CD4-positive, alpha-beta T cell (primary cell): ENCODE results near the gene TATDN2. TPM values are rescaled to one million over a fixed set of nuclear protein-coding genes. Genes with fewer than 3 reads are reported as not detected.

Source experiments
- ATAC-seq: fragments of 200-7000 bp; cut with Tn5 transposase; one replicate; pipeline ENCODE4 v1.10.0; 2022; ENCODE audit warnings: mild to moderate bottlenecking; ENCODE audit not compliant: poor library complexity
- CTCF ChIA-PET: fragments of 350-600 bp; sonication (Branson Sonifier 250); formaldehyde crosslinking; loops from one replicate; lab custom pipeline; 2021; ENCODE audit warnings: antibody characterized with exemption, inconsistent platforms; lab: Charles Lee
- POLR2A ChIA-PET: fragments of 350-600 bp; sonication (Branson Sonifier 250); formaldehyde crosslinking; loops from one replicate; lab custom pipeline; 2021; ENCODE audit warnings: antibody characterized with exemption, inconsistent platforms; lab: Charles Lee
- DNase-seq, 14 experiments: peaks; one replicate each; pipeline ENCODE4 v3.0.0-alpha.2; 2013 to 2020; ENCODE audit warnings: mixed read lengths in 2 of 14
- H3K27ac ChIP-seq, 2 donors: one replicate each; pipeline versions ENCODE4 v1.5.1 to v1.7.0; 2013; ENCODE audit warnings: low read length in 2 of 2, low read depth in 1 of 2, mild to moderate bottlenecking in 1 of 2
- H3K27me3 ChIP-seq, 2 experiments: 1 replicate in 1 of 2; 2 replicates in 1 of 2; pipeline versions ENCODE4 v1.6.1 to v1.7.0; 2013; ENCODE audit warnings: low read length in 2 of 2, control low read depth in 1 of 2, mild to moderate bottlenecking in 1 of 2, moderate library complexity in 1 of 2; ENCODE audit not compliant: insufficient read depth in 2 of 2, control insufficient read depth in 1 of 2
- H3K36me3 ChIP-seq: one replicate; pipeline ENCODE4 v1.6.1; 2013; ENCODE audit warnings: low read length, control low read depth; ENCODE audit not compliant: insufficient read depth
- H3K4me1 ChIP-seq: one replicate; pipeline ENCODE4 v1.6.1; 2013; ENCODE audit warnings: low read length, control low read depth; ENCODE audit not compliant: insufficient read depth
- H3K4me3 ChIP-seq: one replicate; pipeline ENCODE4 v1.5.1; 2013; ENCODE audit warnings: mild to moderate bottlenecking, low read length, moderate library complexity
- H3K9me3 ChIP-seq, 2 experiments: 1 replicate in 1 of 2; 2 replicates in 1 of 2; pipeline versions ENCODE4 v1.6.1 to v1.7.0; 2013; ENCODE audit warnings: low read length in 2 of 2, mild to moderate bottlenecking in 2 of 2, control low read depth in 1 of 2, moderate library complexity in 1 of 2; ENCODE audit not compliant: control insufficient read depth in 1 of 2, insufficient read depth in 1 of 2
- H3K27ac Mint-ChIP-seq: one replicate; pipeline ENCODE4 v1.8.0; 2020; ENCODE audit warnings: mixed read lengths
- H3K27me3 Mint-ChIP-seq: one replicate; pipeline ENCODE4 v1.8.0; 2021; ENCODE audit warnings: mixed read lengths
- H3K36me3 Mint-ChIP-seq: one replicate; pipeline ENCODE4 v1.8.0; 2021; ENCODE audit warnings: low read depth, mixed read lengths
- H3K4me1 Mint-ChIP-seq: one replicate; pipeline ENCODE4 v1.8.0; 2021; ENCODE audit warnings: low read depth, mixed read lengths
- H3K4me3 Mint-ChIP-seq: one replicate; pipeline ENCODE4 v1.8.0; 2020; ENCODE audit warnings: mild to moderate bottlenecking, mixed read lengths
- H3K9me3 Mint-ChIP-seq: one replicate; pipeline ENCODE4 v1.8.0; 2020; ENCODE audit warnings: mixed read lengths
- intact Hi-C, 2 experiments: fragments of 100-400 bp; cut with DNase I in 1 of 2; cut with micrococcal nuclease in 1 of 2; formaldehyde crosslinking; loops; one replicate each; pipeline versions ENCODE4 v1.15.1 to v1.9.0; 2023 to 2025; cut with DNase I, micrococcal nuclease
- total RNA-seq, 174 experiments: library from RNA in 2 of 174; stranded (reverse) in 2 of 174; gene quantifications; one replicate each; pipeline ENCODE4 v1.2.3 and lab custom pipeline; 2021 to 2026
- TF ChIP-seq, protein P1 (sequence below): fragments of 200-600 bp; IDR thresholded peaks from one replicate; pipeline ENCODE4 v1.8.0; 2022; ENCODE audit warnings: antibody characterized with exemption, mild to moderate bottlenecking

The TATDN2 gene
- total RNA-seq, 2 experiments from 2014 or later: 48.7 to 50.2 TPM

DNA sequence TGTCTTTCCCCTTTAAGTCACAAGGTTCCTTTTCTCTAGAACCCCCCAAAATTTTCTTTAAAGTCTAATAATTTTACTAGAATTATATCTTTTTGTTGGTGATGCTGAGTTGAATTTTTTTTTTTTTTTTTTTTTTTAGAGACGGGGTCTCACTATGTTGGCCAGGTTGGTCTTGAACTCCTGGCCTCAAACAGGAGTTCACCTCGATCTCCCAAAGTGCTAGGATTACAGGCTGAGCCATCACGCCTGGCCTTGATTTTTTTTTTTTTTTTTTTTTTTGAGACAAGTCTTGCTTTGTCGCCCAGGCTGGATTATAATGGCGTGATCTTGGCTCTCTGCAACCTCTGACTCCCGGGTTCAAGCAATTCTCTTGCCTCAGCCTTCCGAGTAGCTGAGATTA, 60.4 kb downstream of the TATDN2 start:
- POLR2A ChIA-PET: no interaction called here
- intact Hi-C loops: no loop called here
- ATAC-seq (no peak), DNase-seq (no peak)
- no peak overlapping the region for H3K27ac ChIP-seq
- no peaks in the 10 kb centered on the region for H3K27me3 ChIP-seq
- no peak overlapping the region for H3K27ac Mint-ChIP-seq
- H3K9me3 ChIP-seq: no peaks in the 10 kb centered on the region
- no peaks in the 10 kb centered on the region for H3K9me3 Mint-ChIP-seq
- no peaks in the 10 kb centered on the region for H3K4me1 Mint-ChIP-seq
- no peaks in the 10 kb centered on the region for H3K27me3 Mint-ChIP-seq
- no peaks in the 10 kb centered on the region for H3K4me1 ChIP-seq
- H3K36me3 Mint-ChIP-seq: peaks cover 91% of the 10 kb centered on the region
- no peak overlapping the region for H3K4me3 Mint-ChIP-seq
- H3K4me3 ChIP-seq: no peak overlapping the region
- CTCF ChIA-PET: interaction anchor here (0.7 kb wide), 1 partner anchor 284 kb away, joined by 3 read pairs; no protein-coding TSS in a partner anchor
- peaks cover 90% of the 10 kb centered on the region for H3K36me3 ChIP-seq
- TF ChIP-seq, protein P1, sequence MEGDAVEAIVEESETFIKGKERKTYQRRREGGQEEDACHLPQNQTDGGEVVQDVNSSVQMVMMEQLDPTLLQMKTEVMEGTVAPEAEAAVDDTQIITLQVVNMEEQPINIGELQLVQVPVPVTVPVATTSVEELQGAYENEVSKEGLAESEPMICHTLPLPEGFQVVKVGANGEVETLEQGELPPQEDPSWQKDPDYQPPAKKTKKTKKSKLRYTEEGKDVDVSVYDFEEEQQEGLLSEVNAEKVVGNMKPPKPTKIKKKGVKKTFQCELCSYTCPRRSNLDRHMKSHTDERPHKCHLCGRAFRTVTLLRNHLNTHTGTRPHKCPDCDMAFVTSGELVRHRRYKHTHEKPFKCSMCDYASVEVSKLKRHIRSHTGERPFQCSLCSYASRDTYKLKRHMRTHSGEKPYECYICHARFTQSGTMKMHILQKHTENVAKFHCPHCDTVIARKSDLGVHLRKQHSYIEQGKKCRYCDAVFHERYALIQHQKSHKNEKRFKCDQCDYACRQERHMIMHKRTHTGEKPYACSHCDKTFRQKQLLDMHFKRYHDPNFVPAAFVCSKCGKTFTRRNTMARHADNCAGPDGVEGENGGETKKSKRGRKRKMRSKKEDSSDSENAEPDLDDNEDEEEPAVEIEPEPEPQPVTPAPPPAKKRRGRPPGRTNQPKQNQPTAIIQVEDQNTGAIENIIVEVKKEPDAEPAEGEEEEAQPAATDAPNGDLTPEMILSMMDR: no peak

DNA sequence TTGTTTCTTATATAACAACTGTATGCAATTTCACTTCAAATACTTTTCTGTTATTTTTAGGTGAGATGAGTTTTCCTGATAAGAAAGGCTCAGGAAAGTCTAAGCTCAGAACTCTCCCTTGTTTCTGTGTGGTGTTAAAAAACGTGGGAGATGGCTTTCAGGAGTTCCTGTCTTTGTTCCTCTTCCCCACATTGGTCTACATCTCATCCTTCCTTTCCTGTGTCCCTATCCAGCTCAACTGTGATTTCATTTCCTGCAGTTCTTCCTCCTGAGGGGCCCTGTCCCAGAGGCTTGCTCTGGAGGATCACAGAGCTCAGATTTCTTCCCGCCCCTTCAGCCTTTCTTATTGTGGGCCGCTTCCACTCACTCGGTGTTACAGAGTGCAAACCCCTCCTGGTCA, 61.5 kb downstream of the TATDN2 start:
- TF ChIP-seq, protein P1: no peak
- DNase-seq (no peak), ATAC-seq (no peak)
- Histone ChIP-seq H3K4me1 (no peaks in the 10 kb centered on the region), H3K9me3 (no peaks in the 10 kb centered on the region), H3K4me3 (no peak overlapping the region), H3K36me3 (peaks cover 90% of the 10 kb centered on the region), H3K27me3 (no peaks in the 10 kb centered on the region), H3K27ac (no peak overlapping the region)
- Mint-ChIP-seq H3K36me3 (peaks cover 92% of the 10 kb centered on the region), H3K4me1 (peaks cover 5% of the 10 kb centered on the region), H3K27me3 (no peaks in the 10 kb centered on the region), H3K27ac (no peak overlapping the region), H3K4me3 (no peak overlapping the region), H3K9me3 (no peaks in the 10 kb centered on the region)
- intact Hi-C loops: no loop called here
- POLR2A ChIA-PET: no interaction called here
- CTCF ChIA-PET: no interaction called here

- H3K9me3 Mint-ChIP-seq: no peaks in the 10 kb centered on the region
- H3K36me3 ChIP-seq: peaks cover 90% of the 10 kb centered on the region
Measured at GRCh38 chr3:10310578-10310977, 62.3 kb downstream of the TATDN2 start.

More at GRCh38 chr3:10310578-10310977, 62.3 kb downstream of the TATDN2 start:
- Histone ChIP-seq H3K4me1 (peaks cover 2% of the 10 kb centered on the region), H3K27ac (no peak overlapping the region), H3K4me3 (no peak overlapping the region), H3K27me3 (no peaks in the 10 kb centered on the region), H3K9me3 (no peaks in the 10 kb centered on the region)
- no peak overlapping the region for H3K27ac Mint-ChIP-seq
- H3K36me3 Mint-ChIP-seq: peaks cover 90% of the 10 kb centered on the region
- POLR2A ChIA-PET: no interaction called here
- TF ChIP-seq, protein P1: no peak
- ATAC-seq (no peak), DNase-seq (no peak)
- H3K4me3 Mint-ChIP-seq: no peak overlapping the region
- peaks cover 7% of the 10 kb centered on the region for H3K4me1 Mint-ChIP-seq
- CTCF ChIA-PET: no interaction called here
- no peaks in the 10 kb centered on the region for H3K27me3 Mint-ChIP-seq
- intact Hi-C loops: no loop called here
